ENCODE results near the gene PCDHGB2. TPM values are rescaled to one million over a fixed set of nuclear protein-coding genes. Genes with fewer than 3 reads are reported as not detected.
A peak's percentile ranks its signal among the peaks of the same experiment; 100 is the strongest.
"Not testable (repeated sequence)": the region's sequence is repeated elsewhere in the genome, so short reads cannot be mapped to it uniquely, and the experiment has no call there.

Gene PCDHGB2
- total and polyA plus RNA-seq, 8 donors = 2.3 to 5.4 (median 4.6) TPM

GRCh38 chr5:141330299-141331080 is 29.3 kb upstream of the PCDHGB2 start, which contains the start of gene PCDHGA1:
Gene PCDHGA1, plus strand, starts transcription at chr5:141330514.
- intact Hi-C loops (cut with DNase I) = loop anchor here in 1 of 2 donors (10.0 kb wide), 1 partner anchor 224 kb away; no protein-coding TSS in a partner anchor
- peaks cover 0 to 87% of the 10 kb centered on the region in 2 donors for H3K9me3 ChIP-seq
- peaks cover 21 to 81% of the 10 kb centered on the region in 2 donors for H3K27me3 ChIP-seq

GRCh38 chr5:141332571-141332970 is 27.2 kb upstream of the PCDHGB2 start:
- not testable (repeated sequence) for DNase-seq, ATAC-seq, H3K36me3 ChIP-seq, H3K4me1 ChIP-seq, H3K27ac ChIP-seq, H3K4me3 ChIP-seq
- intact Hi-C loops (cut with DNase I) = loop anchor here in 1 of 2 donors (10.0 kb wide), 1 partner anchor 222 kb away; no protein-coding TSS in a partner anchor
- H3K9me3 ChIP-seq = peaks cover 0 to 90% of the 10 kb centered on the region in 2 donors
- H3K27me3 ChIP-seq = peaks cover 21 to 81% of the 10 kb centered on the region in 2 donors

More at GRCh38 chr5:141330299-141331080, 29.3 kb upstream of the PCDHGB2 start, which contains the start of gene PCDHGA1:
- Histone ChIP-seq H3K36me3 (no peaks in the 10 kb centered on the region), H3K4me1 (no peaks in the 10 kb centered on the region), H3K4me3 (no peak within 1 kb of the TSS), H3K27ac (no peak within 1 kb of the TSS)
- ATAC-seq (no peak), DNase-seq (no peak)
- TF ChIP-seq CTCF (IDR thresholded peaks at IDR 0.05) = no peak

GRCh38 chr5:141338538-141339306 is 21.1 kb upstream of the PCDHGB2 start, which contains the start of gene PCDHGA2:
Gene PCDHGA2, plus strand, starts transcription at chr5:141338760.
- H3K4me1 ChIP-seq = no peaks in the 10 kb centered on the region
- ATAC-seq = no peak
- no peak within 1 kb of the TSS for H3K4me3 ChIP-seq
- DNase-seq = peak in 1 of 4 donors; percentile 51
- intact Hi-C loops (cut with DNase I) = loop anchor here in 1 of 2 donors (10.0 kb wide), 1 partner anchor 216 kb away; no protein-coding TSS in a partner anchor
- no peak for TF ChIP-seq CTCF (IDR thresholded peaks at IDR 0.05)
- peaks cover 8 to 83% of the 10 kb centered on the region in 2 donors for H3K27me3 ChIP-seq
- no peaks in the 10 kb centered on the region for H3K36me3 ChIP-seq
- H3K27ac ChIP-seq = no peak within 1 kb of the TSS
- peaks cover 0 to 87% of the 10 kb centered on the region in 2 donors for H3K9me3 ChIP-seq

GRCh38 chr5:141340781-141341354 is 18.9 kb upstream of the PCDHGB2 start:
- H3K36me3 ChIP-seq, H3K27ac ChIP-seq, H3K4me3 ChIP-seq, ATAC-seq, DNase-seq, H3K4me1 ChIP-seq: not testable (repeated sequence)
- intact Hi-C loops (cut with DNase I) = loop anchor here in 1 of 2 donors (10.0 kb wide), 1 partner anchor 224 kb away; no protein-coding TSS in a partner anchor
- H3K27me3 ChIP-seq = peaks cover 0 to 83% of the 10 kb centered on the region in 2 donors
- H3K9me3 ChIP-seq = peaks cover 0 to 88% of the 10 kb centered on the region in 2 donors

- Histone ChIP-seq H3K4me1 (no peaks in the 10 kb centered on the region), H3K4me3 (no peak overlapping the region), H3K36me3 (no peaks in the 10 kb centered on the region), H3K27me3 (peaks cover 0 to 90% of the 10 kb centered on the region in 2 donors), H3K27ac (no peak overlapping the region), H3K9me3 (peaks cover 0 to 88% of the 10 kb centered on the region in 2 donors)
- TF ChIP-seq CTCF (IDR thresholded peaks at IDR 0.05) = no peak
- no peak for DNase-seq
- ATAC-seq = no peak
- intact Hi-C loops (cut with DNase I) = loop anchor here in 1 of 2 donors (10.0 kb wide), 1 partner anchor 222 kb away; no protein-coding TSS in a partner anchor
Measured at GRCh38 chr5:141342773-141343172, 17.0 kb upstream of the PCDHGB2 start.

Measured in left lung (tissue), 10 donors.